Breast epithelium (tissue), 4 donors: Measurements from ENCODE around the gene KLHL40. TPM values are rescaled to one million over a fixed set of nuclear protein-coding genes. Genes with fewer than 3 reads are reported as not detected.
A peak's percentile ranks its signal among the peaks of the same experiment; 100 is the strongest.

ENCODE experiments used
- DNase-seq, 2 donors: peaks; one replicate each; pipeline ENCODE4 v3.0.0-alpha.2; 2019; ENCODE audit warnings: low spot score in 2 of 2
- H3K27ac ChIP-seq, 2 donors: fragments of 200-600 bp; sonication (generic) in 1 of 2; one replicate each; pipeline ENCODE4 v1.5.1; 2016 to 2019; ENCODE audit warnings: mild to moderate bottlenecking in 1 of 2
- H3K27me3 ChIP-seq, 2 donors: fragments of 200-600 bp; sonication (generic) in 1 of 2; one replicate each; pipeline versions ENCODE4 v1.5.1 to v1.6.0; 2017 to 2019; ENCODE audit warnings: control low read depth in 1 of 2, mild to moderate bottlenecking in 1 of 2
- H3K36me3 ChIP-seq: fragments of 200-600 bp; one replicate; pipeline ENCODE4 v1.5.1; 2019
- H3K4me1 ChIP-seq, 2 donors: fragments of 200-600 bp; sonication (generic); one replicate each; pipeline ENCODE4 v1.5.1; 2016 to 2019; ENCODE audit warnings: control low read depth in 1 of 2
- H3K4me3 ChIP-seq, 3 donors: fragments of 200-600 bp; sonication (generic); 1 replicate in 2 of 3; 2 replicates in 1 of 3; pipeline ENCODE4 v1.5.1; 2016 to 2019; ENCODE audit warnings: mild to moderate bottlenecking in 3 of 3, moderate library complexity in 2 of 3
- H3K9me3 ChIP-seq, 2 donors: fragments of 200-600 bp; sonication (generic) in 1 of 2; one replicate each; pipeline ENCODE4 v1.5.1; 2016 to 2019; ENCODE audit warnings: control low read depth in 1 of 2
- CTCF ChIP-seq, 3 donors: fragments of 450-650 bp; IDR thresholded peaks; one replicate each; pipeline ENCODE4 v1.5.1; 2016 to 2017; ENCODE audit warnings: antibody characterized with exemption in 3 of 3, mild to moderate bottlenecking in 3 of 3, moderate library complexity in 3 of 3
- POLR2A ChIP-seq: fragments of 450-650 bp; IDR thresholded peaks from one replicate; pipeline ENCODE4 v1.6.1; 2016; ENCODE audit warnings: antibody characterized with exemption, mild to moderate bottlenecking, moderate library complexity
- POLR2AphosphoS5 ChIP-seq, 3 donors: sonication (generic); formaldehyde crosslinking; IDR thresholded peaks; one replicate each; pipeline ENCODE4 v1.6.1; 2017; ENCODE audit warnings: antibody characterized with exemption in 3 of 3
- intact Hi-C: fragments of 100-400 bp; cut with DNase I; formaldehyde crosslinking; loops from one replicate; pipeline ENCODE4 v1.15.1; 2023; ENCODE audit warnings: low total_unique reads
- total RNA-seq, 3 donors: library from RNA; depleted of rRNA; stranded (reverse); fragments of >200 nt; gene quantifications; one replicate each; pipeline ENCODE4 v1.1.0, GENCODE V29; 2016

Gene KLHL40
- total RNA-seq, 3 donors from 2014 or later = not detected

GRCh38 chr3:42663581-42664437, 21.5 kb upstream of the KLHL40 start:
- TF ChIP-seq POLR2A (no peak), CTCF (IDR thresholded peaks at IDR 0.05) (no peak), POLR2AphosphoS5 (IDR thresholded peaks at IDR 0.05) (no peak)
- DNase-seq = no peak
- Histone ChIP-seq H3K27ac (no peak overlapping the region), H3K9me3 (no peaks in the 10 kb centered on the region), H3K4me1 (no peaks in the 10 kb centered on the region), H3K27me3 (no peaks in the 10 kb centered on the region), H3K36me3 (no peaks in the 10 kb centered on the region), H3K4me3 (no peak overlapping the region)
- intact Hi-C loops = no loop called here

GRCh38 chr3:42664438-42664803, 20.9 kb upstream of the KLHL40 start:
- Histone ChIP-seq H3K4me3 (no peak overlapping the region), H3K4me1 (no peaks in the 10 kb centered on the region), H3K36me3 (no peaks in the 10 kb centered on the region), H3K27ac (no peak overlapping the region), H3K27me3 (no peaks in the 10 kb centered on the region), H3K9me3 (no peaks in the 10 kb centered on the region)
- DNase-seq = no peak
- intact Hi-C loops = no loop called here
- TF ChIP-seq POLR2A = no peak

DNA sequence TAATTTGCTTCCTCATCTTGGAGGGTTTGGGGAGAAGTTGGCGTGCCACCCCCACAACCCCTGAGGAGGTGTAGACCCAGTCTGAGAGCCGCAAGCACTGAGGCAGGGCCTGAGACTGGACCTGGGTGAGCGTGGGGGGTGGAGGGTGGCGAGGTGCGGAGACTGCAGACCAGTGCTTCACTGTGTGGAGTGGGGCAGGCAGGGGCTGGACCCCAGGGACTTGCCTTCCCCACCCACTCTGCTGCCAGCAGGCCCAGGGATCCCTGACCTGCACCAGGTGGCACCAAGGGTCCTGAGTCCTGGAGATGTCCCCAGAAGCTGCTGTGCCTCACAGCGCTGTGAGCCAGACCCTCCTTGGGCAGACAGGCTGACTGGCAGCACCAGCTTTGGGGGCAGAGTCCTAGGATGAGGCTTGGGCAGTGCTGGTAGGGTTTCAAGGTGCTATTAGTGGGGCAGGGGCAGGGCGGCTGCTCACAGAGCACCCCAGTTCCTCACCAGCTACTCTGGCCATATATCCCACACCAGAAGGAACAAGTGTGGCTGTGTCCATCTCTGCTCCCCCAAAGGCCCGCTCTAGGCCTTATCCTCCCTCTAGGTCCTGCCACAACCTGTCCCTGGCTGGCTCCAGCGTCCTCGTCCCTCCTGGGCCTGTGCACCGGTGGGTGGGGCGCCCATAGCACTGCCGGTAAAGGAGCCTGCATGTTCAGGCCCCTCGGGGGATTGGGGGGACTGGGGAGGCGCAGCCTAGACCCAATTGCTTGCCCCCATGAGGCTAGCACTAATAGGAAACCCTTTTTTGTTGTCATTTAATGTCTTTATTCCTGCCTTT, 20.1 kb upstream of the KLHL40 start:
- peak overlapping the region in 1 of 2 donors; percentile 32 for H3K27ac ChIP-seq
- TF ChIP-seq POLR2A = no peak
- TF ChIP-seq CTCF (IDR thresholded peaks at IDR 0.05) = no peak
- TF ChIP-seq POLR2AphosphoS5 (IDR thresholded peaks at IDR 0.05) = no peak
- no peaks in the 10 kb centered on the region for H3K4me1 ChIP-seq
- H3K9me3 ChIP-seq = no peaks in the 10 kb centered on the region
- H3K4me3 ChIP-seq = no peak overlapping the region
- H3K27me3 ChIP-seq = no peaks in the 10 kb centered on the region
- DNase-seq = peak in 1 of 2 donors; percentile 39
- intact Hi-C loops = no loop called here
- H3K36me3 ChIP-seq = no peaks in the 10 kb centered on the region

DNA sequence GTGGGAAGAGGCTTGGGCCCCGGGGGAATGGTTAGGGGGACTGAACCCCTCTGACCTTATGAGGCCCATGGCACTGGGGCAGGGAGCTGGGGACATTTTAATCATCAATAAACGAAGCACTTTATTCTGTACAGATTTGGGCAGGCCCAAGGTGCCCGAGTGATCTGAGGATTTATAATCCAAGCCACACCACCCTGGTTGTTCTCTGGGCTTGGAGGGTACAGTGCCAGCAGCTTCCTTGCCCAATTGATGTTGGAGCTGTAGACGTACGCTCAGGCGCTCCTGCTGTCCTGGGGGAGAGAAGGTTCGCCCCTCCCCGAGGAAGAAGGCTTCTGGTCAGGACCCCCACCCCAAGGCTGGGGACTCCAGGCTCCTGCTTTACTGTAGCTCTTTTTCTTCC, 19.3 kb upstream of the KLHL40 start:
- TF ChIP-seq POLR2A (no peak), CTCF (IDR thresholded peaks at IDR 0.05) (no peak), POLR2AphosphoS5 (IDR thresholded peaks at IDR 0.05) (no peak)
- Histone ChIP-seq H3K4me1 (no peaks in the 10 kb centered on the region), H3K9me3 (no peaks in the 10 kb centered on the region), H3K27ac (peak overlapping the region in 1 of 2 donors; percentile 7), H3K27me3 (no peaks in the 10 kb centered on the region), H3K36me3 (no peaks in the 10 kb centered on the region), H3K4me3 (no peak overlapping the region)
- DNase-seq = no peak
- intact Hi-C loops = no loop called here

GRCh38 chr3:42666577-42666998, 18.7 kb upstream of the KLHL40 start:
- DNase-seq = no peak
- intact Hi-C loops = no loop called here

More at GRCh38 chr3:42666577-42666998, 18.7 kb upstream of the KLHL40 start:
- H3K36me3 ChIP-seq = no peaks in the 10 kb centered on the region
- peak overlapping the region in 1 of 2 donors; percentile 57 for H3K27ac ChIP-seq
- H3K4me3 ChIP-seq = no peak overlapping the region
- H3K9me3 ChIP-seq = no peaks in the 10 kb centered on the region
- TF ChIP-seq POLR2A (no peak), CTCF (IDR thresholded peaks at IDR 0.05) (no peak), POLR2AphosphoS5 (IDR thresholded peaks at IDR 0.05) (no peak)
- no peaks in the 10 kb centered on the region for H3K4me1 ChIP-seq
- H3K27me3 ChIP-seq = no peaks in the 10 kb centered on the region
